Measurements from ENCODE around the gene HPSE2. TPM values are rescaled to one million over a fixed set of nuclear protein-coding genes. Genes with fewer than 3 reads are reported as not detected.
A peak's percentile ranks its signal among the peaks of the same experiment; 100 is the strongest.

The HPSE2 gene
- total RNA-seq, 1 donor from 2014 or later, result not detected

GRCh38 chr10:98414578-98414931 lies 821.1 kb downstream of the HPSE2 start:
- Histone ChIP-seq H3K36me3 (ENCODE audit: control insufficient read depth, insufficient read depth, low read length) (no peaks in the 10 kb centered on the region), H3K27me3 (ENCODE audit: control insufficient read depth, insufficient read depth, low read length) (no peaks in the 10 kb centered on the region), H3K4me3 (ENCODE audit: low read depth, low read length) (peak overlapping the region; percentile 60)
- no peak for DNase-seq (ENCODE audit: low read depth)
- TF ChIP-seq CTCF (IDR thresholded peaks at IDR 0.05; ENCODE audit: insufficient read depth, low read length, poor library complexity, severe bottlenecking), result no peak

GRCh38 chr10:98411768-98412167 lies 823.9 kb downstream of the HPSE2 start:
- no peak for DNase-seq (ENCODE audit: low read depth)
- H3K27me3 ChIP-seq (ENCODE audit: control insufficient read depth, insufficient read depth, low read length), result no peaks in the 10 kb centered on the region
- TF ChIP-seq CTCF (IDR thresholded peaks at IDR 0.05; ENCODE audit: insufficient read depth, low read length, poor library complexity, severe bottlenecking), result no peak
- H3K4me3 ChIP-seq (ENCODE audit: low read depth, low read length), result no peak overlapping the region
- no peaks in the 10 kb centered on the region for H3K36me3 ChIP-seq (ENCODE audit: control insufficient read depth, insufficient read depth, low read length)

- no peak for TF ChIP-seq CTCF (IDR thresholded peaks at IDR 0.05; ENCODE audit: insufficient read depth, low read length, poor library complexity, severe bottlenecking)
- no peaks in the 10 kb centered on the region for H3K27me3 ChIP-seq (ENCODE audit: control insufficient read depth, insufficient read depth, low read length)
- no peaks in the 10 kb centered on the region for H3K36me3 ChIP-seq (ENCODE audit: control insufficient read depth, insufficient read depth, low read length)
- no peak for DNase-seq (ENCODE audit: low read depth)
- H3K4me3 ChIP-seq (ENCODE audit: low read depth, low read length), result no peak overlapping the region
These were observed 824.5 kb downstream of the HPSE2 start for GRCh38 chr10:98411166-98411565.

- Histone ChIP-seq H3K27me3 (ENCODE audit: control insufficient read depth, insufficient read depth, low read length) (no peaks in the 10 kb centered on the region), H3K4me3 (ENCODE audit: low read depth, low read length) (no peak overlapping the region), H3K36me3 (ENCODE audit: control insufficient read depth, insufficient read depth, low read length) (no peaks in the 10 kb centered on the region)
- no peak for TF ChIP-seq CTCF (IDR thresholded peaks at IDR 0.05; ENCODE audit: insufficient read depth, low read length, poor library complexity, severe bottlenecking)
- no peak for DNase-seq (ENCODE audit: low read depth)
These were observed 824.9 kb downstream of the HPSE2 start for GRCh38 chr10:98410759-98411158.

GRCh38 chr10:98410135-98410743 lies 825.4 kb downstream of the HPSE2 start:
- no peaks in the 10 kb centered on the region for H3K27me3 ChIP-seq (ENCODE audit: control insufficient read depth, insufficient read depth, low read length)
- no peak overlapping the region for H3K4me3 ChIP-seq (ENCODE audit: low read depth, low read length)
- no peak for DNase-seq (ENCODE audit: low read depth)
- no peaks in the 10 kb centered on the region for H3K36me3 ChIP-seq (ENCODE audit: control insufficient read depth, insufficient read depth, low read length)
- TF ChIP-seq CTCF (IDR thresholded peaks at IDR 0.05; ENCODE audit: insufficient read depth, low read length, poor library complexity, severe bottlenecking), result no peak

- no peak for TF ChIP-seq CTCF (IDR thresholded peaks at IDR 0.05; ENCODE audit: insufficient read depth, low read length, poor library complexity, severe bottlenecking)
- Histone ChIP-seq H3K4me3 (ENCODE audit: low read depth, low read length) (no peak overlapping the region), H3K36me3 (ENCODE audit: control insufficient read depth, insufficient read depth, low read length) (no peaks in the 10 kb centered on the region), H3K27me3 (ENCODE audit: control insufficient read depth, insufficient read depth, low read length) (no peaks in the 10 kb centered on the region)
- no peak for DNase-seq (ENCODE audit: low read depth)
These were observed 826.9 kb downstream of the HPSE2 start for GRCh38 chr10:98408799-98409198.
